Left ventricle myocardium superior (tissue), 1 donor: ENCODE measurements around the gene ZXDC. TPM values are rescaled to one million over a fixed set of nuclear protein-coding genes. Genes with fewer than 3 reads are reported as not detected.
A peak's percentile ranks its signal among the peaks of the same experiment; 100 is the strongest.

Experiments
- ATAC-seq: fragments of 200-7000 bp; cut with Tn5 transposase; one replicate; pipeline ENCODE4 v1.9.1; 2020; ENCODE audit warnings: mild to moderate bottlenecking, moderate library complexity
- DNase-seq: peaks from one replicate; pipeline ENCODE4 v3.0.0-alpha.2; 2020
- intact Hi-C: fragments of 100-400 bp; cut with micrococcal nuclease; formaldehyde crosslinking; loops from one replicate; pipeline ENCODE4 v1.11.0; 2022
- total RNA-seq: library from RNA; stranded (reverse); fragmentation: NEBNext Ultra II Directional; extraction: Animal tissue kit (Norgen Biotek cat#: 25700); gene quantifications from one replicate; pipeline ENCODE4 v1.2.1, GENCODE V29; 2021
- donor health status: DM: no; HTN: yes; CAD: no; lungs with severe emphysema.

Gene ZXDC
- total RNA-seq, 1 donor from 2014 or later = 17.9 TPM

GRCh38 chr3:126494204-126494969, 18.7 kb upstream of the ZXDC start:
- intact Hi-C loops = no loop called here
- DNase-seq = no peak
- no peak for ATAC-seq

DNA sequence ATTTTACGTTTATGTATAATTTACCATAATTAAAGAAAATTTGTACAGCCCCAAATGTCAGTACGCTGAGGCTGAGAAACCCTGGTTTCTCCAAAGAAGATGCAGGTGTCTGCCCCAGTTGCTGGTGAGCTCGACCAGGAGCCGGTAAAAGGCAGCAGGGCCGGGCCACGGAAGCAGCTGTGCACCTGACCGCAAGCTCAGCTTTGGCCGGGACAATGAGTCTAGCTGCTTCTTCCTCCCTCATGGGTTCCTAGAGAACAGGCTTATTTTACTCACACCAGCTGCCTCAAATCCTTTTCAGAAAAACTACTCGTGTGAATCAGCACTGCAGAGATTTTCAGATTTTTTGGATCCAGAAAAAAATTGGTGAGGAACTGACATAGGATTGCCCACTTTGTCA, 18.0 kb upstream of the ZXDC start:
- no peak for ATAC-seq
- intact Hi-C loops = no loop called here
- no peak for DNase-seq

DNA sequence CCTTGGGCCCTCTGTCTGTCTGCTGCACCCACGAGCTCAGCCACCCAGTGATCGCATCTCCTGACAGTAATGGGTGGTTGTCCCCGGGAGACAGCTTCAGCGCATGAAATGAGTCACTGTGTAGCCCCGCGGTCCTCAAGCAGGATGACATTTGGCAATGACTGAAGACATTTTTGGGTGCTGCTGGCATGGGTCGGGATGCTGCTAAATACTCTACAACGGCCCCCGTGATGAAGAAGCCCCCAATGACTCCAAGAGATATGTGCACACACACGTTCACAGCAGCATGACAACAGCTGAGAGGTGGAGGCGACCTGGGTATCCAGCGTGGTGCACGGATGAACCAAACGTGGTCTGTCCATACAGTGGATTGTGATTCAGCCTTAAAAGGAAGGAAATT, 17.4 kb upstream of the ZXDC start:
- intact Hi-C loops = no loop called here
- DNase-seq = no peak
- no peak for ATAC-seq

DNA sequence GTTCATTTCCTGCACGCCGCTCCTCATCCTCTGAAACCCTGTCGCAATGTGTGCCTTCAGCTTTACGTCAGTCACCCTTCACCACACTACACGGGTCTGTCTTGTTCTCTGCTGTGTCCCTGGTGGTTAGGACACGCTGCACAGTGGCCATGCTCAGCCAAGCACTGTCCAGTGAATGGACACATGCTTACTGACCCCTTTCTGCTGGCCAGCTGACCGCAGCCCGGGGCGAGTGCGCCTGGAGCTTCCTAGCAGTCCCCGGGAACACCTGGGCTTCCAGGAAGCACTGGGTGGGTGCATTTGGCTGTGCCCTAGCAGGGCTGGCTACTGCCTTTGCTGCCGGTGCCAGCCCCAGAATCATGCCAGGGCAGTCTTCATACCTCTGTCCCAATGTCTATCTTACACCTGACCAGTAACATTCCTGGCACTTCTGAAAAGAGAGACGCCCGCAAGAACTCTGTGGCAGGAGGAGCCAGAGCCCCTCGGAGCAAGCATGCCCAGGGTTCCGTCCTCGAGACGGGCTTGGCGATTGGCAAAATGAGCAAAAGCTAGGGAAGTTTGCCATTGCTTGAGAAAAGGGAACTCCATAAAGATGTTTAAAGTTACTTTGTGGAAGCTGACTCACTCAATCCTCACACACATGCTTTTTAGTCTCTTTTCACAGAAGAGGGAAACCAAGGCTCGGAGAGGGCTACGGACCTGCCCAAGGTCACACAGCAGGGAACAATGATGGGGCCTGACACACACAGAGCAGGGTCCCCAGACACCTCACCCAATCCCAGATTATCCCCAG, 15.7 kb upstream of the ZXDC start:
- DNase-seq (no peak), ATAC-seq (no peak)
- intact Hi-C loops = no loop called here

- ATAC-seq (no peak), DNase-seq (no peak)
- intact Hi-C loops = no loop called here
Observed at GRCh38 chr3:126490619-126491018, 14.9 kb upstream of the ZXDC start.

DNA sequence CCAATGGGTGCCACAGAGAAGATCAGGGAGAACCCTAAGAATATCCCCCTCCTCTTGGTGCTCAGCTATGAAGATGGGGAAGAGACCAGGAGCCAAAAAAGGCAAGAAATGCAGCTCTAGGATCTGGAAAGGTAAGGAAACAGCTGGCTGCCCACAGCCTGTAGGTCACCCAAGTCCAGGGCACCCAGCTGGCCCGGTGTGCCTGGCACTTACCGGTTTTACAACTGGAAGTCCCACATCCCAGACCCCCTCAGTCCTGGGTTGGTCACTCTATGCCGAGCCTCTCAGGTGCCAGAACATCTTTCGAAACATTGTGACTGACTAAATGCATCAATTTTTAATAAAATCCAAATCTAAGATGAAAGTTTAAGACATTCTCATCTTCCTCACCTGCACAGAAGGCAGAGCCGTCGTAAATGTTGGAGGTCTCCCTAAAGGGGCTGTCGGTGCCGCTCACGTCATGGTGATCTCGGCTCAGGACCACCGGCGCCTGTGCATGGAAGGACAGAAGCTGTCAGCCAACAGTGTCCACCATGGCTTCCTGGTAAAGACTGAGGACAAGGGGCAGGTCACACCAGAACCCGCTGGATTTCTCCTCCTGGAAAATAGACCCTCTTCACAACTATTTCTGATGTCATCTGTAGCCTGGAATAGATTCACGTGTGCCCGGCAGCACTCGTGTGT, 13.3 kb upstream of the ZXDC start:
- intact Hi-C loops = no loop called here
- DNase-seq = no peak
- ATAC-seq = no peak

DNA sequence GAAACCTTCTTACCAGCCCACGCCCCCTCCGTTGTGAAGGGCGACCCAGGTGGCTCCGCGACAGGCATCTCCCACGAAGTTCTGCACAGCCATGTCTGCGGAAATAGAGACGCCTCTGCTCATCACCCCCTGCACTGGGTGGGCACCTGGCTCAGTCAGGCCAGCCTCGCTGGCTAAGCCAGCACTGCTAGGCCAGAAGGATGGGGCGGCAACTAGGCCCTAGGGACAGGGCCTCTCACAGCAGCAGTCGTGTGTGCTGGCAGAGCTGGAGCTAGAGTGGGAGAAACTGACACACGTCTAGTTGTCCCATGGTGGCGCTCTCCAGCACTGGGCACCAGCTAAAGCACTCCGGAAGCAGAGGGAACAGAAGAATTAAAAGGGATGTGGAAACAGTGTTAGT, 12.5 kb upstream of the ZXDC start:
- ATAC-seq = no peak
- intact Hi-C loops = no loop called here
- DNase-seq = no peak

DNA sequence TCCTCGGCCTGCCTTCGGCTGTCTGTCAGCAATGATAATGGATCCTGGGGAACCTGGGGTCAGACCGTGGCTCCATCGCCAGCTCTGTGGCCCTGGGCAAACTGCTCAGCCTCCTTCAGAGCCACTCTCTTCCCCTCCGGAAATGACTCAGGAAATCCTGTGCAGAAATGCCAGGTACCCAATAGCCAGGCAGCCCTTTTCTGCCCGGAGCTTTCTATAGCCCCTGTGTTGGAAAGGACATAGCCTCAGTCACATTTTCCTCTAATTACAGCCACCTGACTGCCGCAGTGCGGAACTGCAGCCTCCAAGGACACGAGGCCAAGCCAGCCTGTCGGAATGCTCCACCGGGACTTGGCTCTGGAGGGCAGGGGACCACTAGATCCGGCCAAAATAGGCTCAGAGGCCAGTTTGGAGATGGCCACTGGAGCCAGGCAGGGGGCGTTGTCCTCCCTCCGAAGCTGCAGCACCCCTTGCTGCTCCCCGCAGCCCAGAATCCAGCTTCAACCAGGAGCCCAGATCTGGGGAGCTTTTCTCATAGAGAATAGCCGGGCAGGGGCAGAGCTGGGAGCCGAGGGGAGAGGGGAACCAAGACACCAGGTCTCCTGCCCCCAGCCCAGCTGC, 11.6 kb upstream of the ZXDC start:
- intact Hi-C loops = no loop called here
- ATAC-seq (peak; percentile 73), DNase-seq (no peak)

- intact Hi-C loops = no loop called here
- ATAC-seq = no peak
- DNase-seq = no peak
Observed at GRCh38 chr3:126486360-126486847, 10.7 kb upstream of the ZXDC start.

DNA sequence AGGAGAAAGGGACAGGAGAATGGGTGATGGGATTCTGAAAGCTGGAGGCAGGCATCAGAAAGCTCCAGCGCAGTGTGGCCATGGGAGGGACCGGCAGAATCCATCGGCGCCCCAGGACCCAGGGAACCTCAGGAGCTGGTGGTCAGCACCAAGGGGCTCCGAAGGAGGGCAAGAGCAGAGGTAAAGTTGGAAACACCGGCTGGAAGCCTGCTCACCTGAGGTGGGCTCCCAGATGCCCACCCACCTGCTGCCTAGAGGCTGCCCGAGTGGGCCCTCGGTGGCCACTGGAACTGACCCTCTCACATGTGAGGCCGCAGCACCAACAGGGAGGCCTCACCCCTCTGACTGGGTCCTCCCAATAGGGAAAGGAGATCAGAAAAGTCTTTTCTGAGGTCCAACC, 10.3 kb upstream of the ZXDC start:
- DNase-seq = no peak
- ATAC-seq = no peak
- intact Hi-C loops = no loop called here

GRCh38 chr3:126485176-126485897, 9.6 kb upstream of the ZXDC start:
- intact Hi-C loops = no loop called here
- no peak for DNase-seq

GRCh38 chr3:126484662-126485061, 9.0 kb upstream of the ZXDC start:
- no peak for ATAC-seq
- DNase-seq = no peak
- intact Hi-C loops = no loop called here

More at GRCh38 chr3:126485176-126485897, 9.6 kb upstream of the ZXDC start:
- no peak for ATAC-seq

GRCh38 chr3:126484148-126484547, 8.5 kb upstream of the ZXDC start:
- intact Hi-C loops = no loop called here
- ATAC-seq (no peak), DNase-seq (no peak)

DNA sequence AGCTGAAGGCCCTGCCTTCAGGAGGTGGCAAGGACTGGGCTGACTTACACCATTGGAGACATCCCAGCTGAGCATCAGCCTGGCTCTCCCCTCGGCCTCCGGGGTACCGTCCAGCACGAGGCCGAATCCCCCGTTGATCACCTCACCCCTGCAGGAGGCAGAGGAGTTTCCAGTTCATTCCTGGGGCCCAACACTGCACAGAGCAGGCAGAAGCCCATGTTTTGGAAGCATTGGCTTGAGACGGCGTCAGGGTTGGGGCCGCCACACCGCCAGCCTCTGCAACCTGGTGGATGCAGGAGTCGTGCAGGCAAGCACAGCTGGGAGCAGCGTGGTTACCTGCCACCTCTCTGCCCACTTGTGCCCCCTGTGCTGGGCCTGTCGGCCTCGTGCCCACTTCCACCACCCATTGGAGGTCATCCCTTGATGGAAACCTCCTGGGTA, 7.7 kb upstream of the ZXDC start:
- ATAC-seq (no peak), DNase-seq (no peak)
- intact Hi-C loops = no loop called here

DNA sequence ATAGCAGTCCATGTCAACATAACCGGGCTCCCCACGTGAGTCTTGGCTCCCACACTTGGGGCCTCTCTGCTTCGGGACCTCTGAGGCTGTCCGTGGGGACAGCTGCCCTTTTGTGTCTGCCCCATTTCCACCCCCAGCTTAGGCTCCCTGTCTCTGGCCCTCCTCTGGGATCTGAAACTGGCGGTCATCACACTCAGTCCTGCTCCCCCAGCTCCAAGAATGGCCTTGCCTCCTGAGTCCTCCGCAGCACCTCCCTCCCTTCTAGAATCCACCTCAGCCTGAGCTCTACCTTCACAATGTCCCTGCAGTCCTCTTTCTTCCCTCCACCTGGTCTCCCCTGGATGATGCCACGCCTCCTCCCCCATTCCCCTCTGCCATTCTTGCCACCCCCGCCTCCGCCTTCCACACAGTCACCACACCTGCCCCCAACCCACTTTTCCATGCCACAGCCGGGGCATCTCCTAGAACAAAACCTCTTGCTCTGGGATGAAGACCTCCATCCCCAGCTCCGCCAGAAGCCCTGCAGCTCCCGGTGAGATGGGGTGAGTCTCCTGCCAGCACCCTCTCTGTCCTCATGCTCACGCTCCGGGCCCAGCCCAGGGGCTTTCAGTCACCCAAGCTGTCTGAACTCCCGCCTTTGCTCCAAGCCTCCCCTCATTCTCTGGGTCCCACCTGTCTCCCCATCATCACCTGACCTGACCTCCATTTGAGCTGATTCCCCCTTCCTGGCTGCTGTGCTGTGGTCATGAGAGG, 7.0 kb upstream of the ZXDC start:
- no peak for DNase-seq
- no peak for ATAC-seq
- intact Hi-C loops = no loop called here

DNA sequence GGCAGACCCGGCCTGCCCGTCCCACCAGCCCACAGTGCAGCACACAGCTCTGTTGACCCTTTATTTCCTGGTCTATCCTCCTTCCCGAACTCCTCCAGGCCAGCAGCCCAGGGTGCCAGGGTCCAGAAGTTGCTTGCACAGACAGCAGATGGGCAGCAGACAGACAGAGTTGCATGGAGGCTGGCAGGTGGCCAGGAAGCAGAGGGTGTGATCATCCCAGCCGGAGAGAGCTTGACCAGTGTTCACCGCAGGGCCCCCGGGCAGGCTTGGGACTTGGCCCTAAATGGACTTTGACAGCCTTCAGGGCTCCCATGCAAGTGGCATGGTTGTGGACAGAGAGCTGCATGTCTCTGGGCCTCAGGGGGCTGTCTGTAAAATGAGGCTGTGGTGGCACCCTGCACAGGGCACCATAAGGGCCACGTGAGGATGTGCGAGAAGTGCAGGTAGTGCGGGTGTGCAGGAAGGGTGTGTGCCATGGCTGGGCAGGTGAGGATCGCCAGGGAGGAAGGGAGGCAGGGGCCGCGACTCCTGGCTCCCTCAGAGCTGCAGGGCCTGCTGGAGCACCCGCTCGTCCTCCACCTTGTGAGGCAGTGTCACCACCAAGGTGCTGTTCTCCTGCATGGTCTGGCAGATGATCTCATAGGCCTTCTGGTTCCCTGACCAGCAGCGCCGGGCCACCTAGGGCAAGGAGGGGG, 6.3 kb upstream of the ZXDC start:
- intact Hi-C loops = no loop called here
- DNase-seq = peak; percentile 58
- peak; percentile 17 for ATAC-seq

- DNase-seq (no peak), ATAC-seq (no peak)
- intact Hi-C loops = no loop called here
Observed at GRCh38 chr3:126480861-126481260, 5.2 kb upstream of the ZXDC start.

GRCh38 chr3:126480206-126480605, 4.5 kb upstream of the ZXDC start:
- no peak for ATAC-seq
- DNase-seq = no peak
- intact Hi-C loops = no loop called here
